G401.6 (cell line): ENCODE results near the gene STOM.
"Not testable (repeated sequence)": the region's sequence is repeated elsewhere in the genome, so short reads cannot be mapped to it uniquely, and the experiment has no call there.

Source experiments
- FAIRE-seq: peaks from 2 replicates; lab custom pipeline; 2012; peaks lifted over from hg19 to GRCh38; lab: Jason Lieb, UNC

The STOM gene

GRCh38 chr9:121369595-121370265 lies at the start of gene STOM:
Gene STOM (minus strand): TSS chr9:121370250. CDS start chr9:121370187, 63 bp downstream.
- FAIRE-seq = no peak

DNA sequence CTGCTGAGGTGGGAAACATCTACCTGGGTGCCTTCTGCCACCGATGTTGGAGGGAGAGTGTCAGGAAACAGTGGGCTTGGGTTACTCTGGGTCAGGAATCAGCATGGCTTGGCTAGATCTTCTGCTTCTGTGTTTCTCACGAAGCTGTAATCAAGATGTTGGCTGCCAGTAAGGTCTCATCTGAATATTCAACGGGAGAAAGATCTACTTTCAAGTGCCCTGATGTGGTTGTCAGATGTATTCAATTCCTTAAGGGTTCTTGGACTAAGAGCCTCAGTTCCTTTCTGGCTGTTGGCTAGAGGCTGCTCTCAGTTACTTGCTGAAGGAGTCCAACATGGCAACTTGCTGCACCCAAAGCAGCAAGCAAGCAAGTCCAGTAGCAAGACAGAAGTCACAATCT lies 41.9 kb upstream of the STOM start:
- FAIRE-seq = no peak

GRCh38 chr9:121405899-121406298 lies 35.8 kb upstream of the STOM start:
- FAIRE-seq = no peak

DNA sequence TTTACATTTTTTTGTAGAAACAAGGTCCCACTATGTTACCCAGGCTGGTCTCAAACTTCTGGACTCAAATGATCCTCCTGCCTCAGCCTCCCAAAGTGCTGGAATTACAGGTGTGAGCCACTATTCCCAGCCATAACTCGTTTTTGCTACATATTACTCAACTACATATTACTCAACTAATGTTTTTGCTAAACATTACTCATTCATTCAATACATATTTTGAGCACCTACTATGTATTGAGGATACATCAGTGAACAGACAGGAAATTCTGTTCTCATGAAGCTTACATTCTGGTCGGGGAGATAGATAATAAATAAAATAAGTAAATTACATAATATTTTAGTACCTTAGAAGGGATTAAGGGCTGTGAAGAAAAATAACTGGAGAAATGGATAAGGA lies 34.9 kb upstream of the STOM start:
- FAIRE-seq = no peak

DNA sequence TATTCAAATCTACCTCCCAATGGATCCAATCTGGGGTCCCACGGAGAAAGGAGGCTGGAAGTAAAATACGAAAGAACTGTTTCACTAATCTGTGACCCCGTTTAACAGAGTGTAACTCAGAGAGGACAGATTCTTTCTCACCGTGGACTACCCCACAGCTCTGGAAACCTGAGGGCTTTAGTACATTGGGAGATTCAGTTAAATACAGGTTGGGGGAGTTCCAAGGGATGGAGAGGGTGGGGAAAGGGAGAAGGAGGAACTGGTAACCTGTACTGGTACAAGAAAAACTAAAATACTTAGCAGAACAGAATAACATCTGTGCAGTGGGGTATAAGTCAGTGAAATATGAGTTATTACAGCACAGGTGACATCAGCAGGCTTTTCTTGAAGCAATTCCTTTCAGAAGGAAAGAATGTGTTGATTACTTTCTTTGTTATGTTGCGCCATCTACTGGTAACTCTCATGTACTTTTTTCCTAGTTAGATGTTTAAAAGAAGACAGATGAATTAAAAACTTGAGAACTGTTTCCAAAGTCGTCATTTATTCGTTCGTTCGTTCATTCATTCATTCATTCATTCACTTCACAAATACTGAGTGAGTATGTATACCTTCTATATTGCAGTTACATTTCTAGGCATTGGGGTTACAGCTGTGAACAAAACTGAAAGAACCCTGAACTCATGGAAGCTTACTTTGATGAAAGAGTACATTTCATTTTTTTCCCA lies 30.0 kb upstream of the STOM start:
- peak; percentile 98 for FAIRE-seq

DNA sequence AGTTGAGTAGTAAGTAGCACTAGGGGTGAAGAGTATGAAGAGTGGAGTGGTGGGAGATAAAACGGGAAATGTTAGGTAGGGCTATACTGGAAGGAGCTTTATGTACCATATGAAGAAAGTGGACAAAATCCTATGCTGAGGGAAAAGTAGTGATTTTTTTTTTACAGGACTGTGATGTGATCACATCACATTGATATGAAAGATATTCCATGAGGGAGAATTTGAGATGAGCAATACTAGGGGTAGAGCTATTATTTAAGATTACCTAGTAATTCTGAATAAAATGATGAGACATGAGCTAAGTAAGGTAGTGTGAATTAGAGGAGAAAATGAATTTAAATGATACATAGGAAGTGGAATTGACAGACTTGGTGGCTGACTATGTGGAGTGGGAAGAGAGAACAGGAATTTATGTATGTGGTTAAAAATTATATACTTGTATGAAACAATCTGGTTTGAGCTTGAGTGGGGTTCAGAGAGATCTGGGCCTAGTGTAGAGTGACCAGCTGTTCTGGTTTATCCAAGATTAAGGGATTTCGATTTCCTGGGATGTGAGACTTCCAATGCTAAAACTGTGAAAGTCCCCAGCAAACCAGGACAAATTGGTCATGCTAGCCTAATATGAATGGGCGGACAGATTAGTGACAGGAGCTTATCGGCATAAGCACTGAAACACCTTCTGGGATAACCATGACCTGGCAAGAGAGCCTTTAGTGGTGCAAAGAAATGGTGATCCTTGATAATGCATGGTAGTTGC lies 29.3 kb upstream of the STOM start:
- no peak for FAIRE-seq

GRCh38 chr9:121398374-121398773 lies 28.3 kb upstream of the STOM start:
- FAIRE-seq = no peak

GRCh38 chr9:121397277-121397676 lies 27.2 kb upstream of the STOM start:
- FAIRE-seq = not testable (repeated sequence)

- FAIRE-seq = no peak
These were observed 25.5 kb upstream of the STOM start for GRCh38 chr9:121395558-121395957.

GRCh38 chr9:121394292-121394691 lies 24.2 kb upstream of the STOM start:
- FAIRE-seq = no peak

GRCh38 chr9:121393318-121393717 lies 23.3 kb upstream of the STOM start:
- FAIRE-seq = no peak

DNA sequence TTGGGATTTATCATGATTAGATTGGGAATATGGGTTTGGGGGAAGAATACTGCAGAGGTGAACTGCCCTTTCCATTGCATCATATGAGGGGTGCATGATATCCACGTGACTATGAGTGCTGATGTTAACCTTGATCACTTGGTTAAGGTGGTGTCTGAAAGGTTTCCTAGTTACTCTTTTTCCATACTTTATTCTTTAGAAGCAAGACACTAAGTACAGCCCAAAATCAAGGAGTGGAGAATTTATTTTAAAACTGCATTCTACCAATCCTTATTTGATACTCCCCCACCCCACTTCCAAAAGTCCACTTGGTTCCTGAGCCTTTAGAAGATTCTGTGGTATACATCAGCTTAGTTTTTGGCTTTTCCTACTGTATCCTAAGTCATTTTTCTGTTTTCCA lies 20.3 kb upstream of the STOM start:
- FAIRE-seq = no peak

GRCh38 chr9:121388140-121388905 lies 18.3 kb upstream of the STOM start:
- FAIRE-seq = no peak

DNA sequence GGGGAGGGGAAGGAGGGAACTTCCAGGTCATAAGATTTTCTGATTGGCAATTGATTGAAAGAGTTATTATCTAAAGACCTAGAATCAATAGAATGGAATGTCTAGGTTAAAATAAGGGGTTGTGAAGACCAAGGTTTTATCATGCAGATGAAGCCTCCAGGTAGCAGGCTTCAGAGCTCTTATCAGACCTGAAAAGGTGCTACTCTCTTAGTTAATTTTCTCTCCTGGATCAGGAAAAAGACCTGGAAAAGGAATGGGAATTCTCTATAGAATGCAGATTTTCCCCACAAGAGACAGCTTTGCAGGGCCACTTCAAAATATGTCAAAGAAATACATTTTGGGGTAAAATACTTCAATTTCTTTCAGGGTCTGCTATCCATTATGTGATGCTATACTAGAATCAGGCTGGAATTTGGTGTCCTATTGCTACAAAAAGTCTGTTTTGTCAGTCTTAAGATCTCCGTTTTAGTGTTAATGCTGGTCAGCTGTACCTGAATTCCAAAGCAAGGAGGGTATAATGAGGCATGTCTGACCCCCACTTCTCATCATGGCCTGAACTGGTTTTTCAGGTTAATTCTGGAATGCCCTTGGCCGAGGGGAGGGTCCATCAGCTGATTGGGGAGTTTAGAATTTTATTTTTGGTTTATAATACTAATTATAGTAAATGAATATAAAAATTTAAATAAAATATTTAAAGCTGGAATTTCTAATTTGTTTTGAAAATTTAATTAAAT lies 16.6 kb upstream of the STOM start:
- no peak for FAIRE-seq

DNA sequence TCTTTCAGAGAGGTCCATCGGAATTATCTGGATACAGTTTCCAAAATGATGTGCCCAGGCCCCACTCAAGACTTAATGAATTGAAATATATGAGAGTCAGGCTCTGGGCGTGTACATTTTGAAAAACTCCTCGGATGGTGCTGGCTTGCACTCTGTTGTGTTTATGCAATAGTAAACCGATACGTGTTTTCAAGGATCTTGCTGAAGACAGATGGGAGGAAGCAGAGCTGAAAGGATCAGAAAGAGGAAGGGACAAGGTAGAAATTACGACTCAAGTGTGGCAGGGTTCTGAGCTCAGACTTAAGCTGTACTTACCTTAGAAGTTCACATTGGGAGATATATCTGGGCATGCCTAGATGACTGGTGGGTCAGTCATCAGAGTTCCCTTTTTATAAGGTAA lies 13.7 kb upstream of the STOM start:
- no peak for FAIRE-seq

- FAIRE-seq = no peak
These were observed 10.8 kb upstream of the STOM start for GRCh38 chr9:121380846-121381245.

DNA sequence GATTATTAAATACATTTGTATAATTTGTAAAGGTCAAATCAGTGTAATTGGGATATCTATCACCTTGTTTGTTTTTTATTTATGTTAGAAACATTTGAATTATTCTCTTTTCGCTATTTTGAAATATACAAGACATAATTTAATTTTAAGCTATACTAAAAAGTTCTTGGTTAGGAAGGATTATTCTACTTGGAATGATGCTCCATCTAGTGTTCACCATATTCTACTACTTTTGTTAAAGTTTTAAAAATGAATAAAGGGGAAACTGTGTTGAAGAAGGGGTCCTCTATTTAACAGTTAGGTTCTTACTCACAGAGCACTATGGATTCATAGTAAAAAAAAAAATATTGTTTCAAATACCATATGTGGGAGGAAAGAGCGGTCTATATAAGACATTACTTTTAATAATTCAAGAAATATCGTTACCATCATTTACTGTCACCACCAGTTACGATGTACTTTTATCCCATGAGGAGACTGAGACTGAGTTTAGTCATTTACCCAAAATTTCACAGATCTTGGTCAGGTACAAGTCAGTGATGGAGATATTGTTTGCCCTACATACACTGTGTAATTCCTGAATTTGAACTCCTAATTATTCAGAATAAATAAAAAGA lies 6.3 kb upstream of the STOM start:
- peak; percentile 78 for FAIRE-seq

GRCh38 chr9:121373011-121373729 lies 3.1 kb upstream of the STOM start:
- no peak for FAIRE-seq

- FAIRE-seq = no peak
These were observed 2.4 kb upstream of the STOM start for GRCh38 chr9:121372239-121373010.

DNA sequence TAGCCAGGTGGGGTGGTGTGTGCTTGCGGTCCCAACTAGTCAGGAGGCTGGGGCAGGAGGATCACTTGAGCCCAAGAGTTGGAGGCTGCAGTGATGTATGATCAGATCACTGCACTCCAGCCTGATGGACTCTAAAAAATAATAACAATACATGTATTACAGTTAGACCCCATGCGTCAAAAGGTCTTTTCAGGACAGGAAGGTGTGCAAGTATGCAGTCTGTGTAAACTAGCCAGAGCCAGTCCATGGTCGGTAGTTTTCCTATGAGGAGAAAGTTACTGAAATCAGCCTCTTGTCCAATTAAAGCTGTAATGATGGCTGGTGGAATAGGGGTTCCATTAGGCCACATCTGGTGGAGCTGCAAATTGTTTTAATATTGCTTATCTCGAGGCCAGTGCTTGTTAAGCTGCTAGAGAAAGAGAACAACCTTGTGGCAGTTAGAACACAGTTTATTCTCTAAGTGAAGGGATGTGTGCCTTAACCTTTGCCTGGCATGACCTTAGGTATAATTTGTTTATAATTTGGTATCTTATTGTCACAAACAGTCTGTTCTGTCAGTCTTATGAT lies 1.5 kb upstream of the STOM start:
- FAIRE-seq = no peak
